ENCODE results near the gene GPX1. TPM values are rescaled to one million over a fixed set of nuclear protein-coding genes. Genes with fewer than 3 reads are reported as not detected.

GPX1 gene
- polyA plus RNA-seq, 3 donors = 1,287 to 2,105 (median 1,394) TPM

DNA sequence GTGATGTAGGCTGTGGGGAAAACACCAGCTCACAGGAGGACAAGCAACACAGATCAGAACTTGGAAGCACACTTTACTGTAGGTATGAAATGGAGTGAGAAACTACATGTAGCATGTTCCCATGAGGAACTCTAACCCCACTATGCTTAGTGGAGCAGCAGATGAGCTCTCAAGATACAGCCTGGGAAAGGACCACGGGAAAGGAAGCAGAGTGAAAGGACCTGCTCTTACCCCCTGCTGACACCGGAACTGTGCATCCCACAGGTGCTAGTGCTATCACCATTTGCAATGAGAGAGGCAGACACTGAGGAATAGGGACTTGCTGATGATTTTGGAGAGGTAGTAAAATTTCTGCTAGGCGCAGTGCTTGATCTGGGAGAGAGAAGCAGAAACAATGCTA lies 46.9 kb downstream of the GPX1 start:
- H3K9me3 Mint-ChIP-seq = no peaks in the 10 kb centered on the region
- Histone ChIP-seq H3K9ac (ENCODE audit: insufficient read depth, low read length, poor library complexity, severe bottlenecking) (no peak overlapping the region), H3K27ac (ENCODE audit: low read depth in 1 of 2, low read length in 2 of 2) (peak overlapping the region in 1 of 2 donors; percentile 37), H3K4me3 (replicated peaks in 1 of 3; ENCODE audit: low read depth in 2 of 3, low read length in 3 of 3) (no peak overlapping the region), H2AFZ (ENCODE audit: insufficient read depth, low read depth, low read length, poor library complexity, severe bottlenecking) (no peak overlapping the region), H4K20me1 (ENCODE audit: insufficient read depth, low read length) (peaks cover 75% of the 10 kb centered on the region), H3K36me3 (replicated peaks in 1 of 2; ENCODE audit: control insufficient read depth in 1 of 2, insufficient read depth in 2 of 2, low read length in 2 of 2) (peaks cover 74 to 97% of the 10 kb centered on the region in 2 donors), H3K4me1 (ENCODE audit: control insufficient read depth in 1 of 2, insufficient read depth in 2 of 2, low read length in 2 of 2) (no peaks in the 10 kb centered on the region), H3K79me2 (ENCODE audit: insufficient read depth, low read length) (peaks cover 27% of the 10 kb centered on the region), H3K9me3 (replicated peaks in 1 of 2; ENCODE audit: control insufficient read depth in 1 of 2, insufficient read depth in 1 of 2, low read length in 2 of 2) (no peaks in the 10 kb centered on the region), H3K4me2 (replicated peaks; ENCODE audit: extremely low read depth, low read length, poor library complexity, severe bottlenecking) (no peak overlapping the region), H3K27me3 (ENCODE audit: control insufficient read depth in 2 of 2, insufficient read depth in 2 of 2, low read length in 2 of 2) (no peaks in the 10 kb centered on the region)
- H3K4me3 Mint-ChIP-seq = no peak overlapping the region
- 100% methylated on average over 1 of the region's 3 CpGs for WGBS (ENCODE audit: insufficient coverage)
- intact Hi-C loops (cut with micrococcal nuclease) = no loop called here
- H3K36me3 Mint-ChIP-seq = peaks cover 65 to 92% of the 10 kb centered on the region in 2 donors
- H3K27me3 Mint-ChIP-seq (ENCODE audit: low read depth in 3 of 3) = peaks cover 0 to 1% (median 0%) of the 10 kb centered on the region in 3 donors
- peak overlapping the region in 4 of 7 donors; percentile 18 to 52 (median 33) for H3K27ac Mint-ChIP-seq
- TF ChIP-seq, protein P1, sequence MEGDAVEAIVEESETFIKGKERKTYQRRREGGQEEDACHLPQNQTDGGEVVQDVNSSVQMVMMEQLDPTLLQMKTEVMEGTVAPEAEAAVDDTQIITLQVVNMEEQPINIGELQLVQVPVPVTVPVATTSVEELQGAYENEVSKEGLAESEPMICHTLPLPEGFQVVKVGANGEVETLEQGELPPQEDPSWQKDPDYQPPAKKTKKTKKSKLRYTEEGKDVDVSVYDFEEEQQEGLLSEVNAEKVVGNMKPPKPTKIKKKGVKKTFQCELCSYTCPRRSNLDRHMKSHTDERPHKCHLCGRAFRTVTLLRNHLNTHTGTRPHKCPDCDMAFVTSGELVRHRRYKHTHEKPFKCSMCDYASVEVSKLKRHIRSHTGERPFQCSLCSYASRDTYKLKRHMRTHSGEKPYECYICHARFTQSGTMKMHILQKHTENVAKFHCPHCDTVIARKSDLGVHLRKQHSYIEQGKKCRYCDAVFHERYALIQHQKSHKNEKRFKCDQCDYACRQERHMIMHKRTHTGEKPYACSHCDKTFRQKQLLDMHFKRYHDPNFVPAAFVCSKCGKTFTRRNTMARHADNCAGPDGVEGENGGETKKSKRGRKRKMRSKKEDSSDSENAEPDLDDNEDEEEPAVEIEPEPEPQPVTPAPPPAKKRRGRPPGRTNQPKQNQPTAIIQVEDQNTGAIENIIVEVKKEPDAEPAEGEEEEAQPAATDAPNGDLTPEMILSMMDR (IDR thresholded peaks at IDR 0.05) = no peak
- no peak for DNase-seq
- no peaks in the 10 kb centered on the region for H3K4me1 Mint-ChIP-seq

DNA sequence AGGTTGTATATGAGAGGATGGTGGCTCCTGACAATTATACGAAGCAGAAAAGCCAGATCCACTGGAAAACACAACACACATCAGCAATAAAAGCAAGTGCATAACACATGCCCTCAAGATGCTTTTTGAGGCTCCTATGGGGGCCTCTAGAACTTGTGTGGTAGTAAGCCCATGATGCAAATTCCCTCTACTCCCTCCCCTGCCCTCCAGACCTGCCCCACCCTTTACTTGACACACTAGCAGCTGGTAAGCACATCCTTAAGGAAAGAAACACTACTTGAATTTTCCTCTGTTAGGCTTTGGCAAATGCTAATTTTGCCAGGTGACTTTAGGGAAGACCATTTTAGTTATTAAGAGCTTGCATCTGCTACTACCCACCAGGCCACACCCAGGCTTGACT lies 47.5 kb downstream of the GPX1 start:
- TF ChIP-seq, protein P1 (IDR thresholded peaks at IDR 0.05) = no peak
- Histone ChIP-seq H2AFZ (ENCODE audit: insufficient read depth, low read depth, low read length, poor library complexity, severe bottlenecking) (no peak overlapping the region), H3K4me3 (replicated peaks in 1 of 3; ENCODE audit: low read depth in 2 of 3, low read length in 3 of 3) (no peak overlapping the region), H3K9me3 (replicated peaks in 1 of 2; ENCODE audit: control insufficient read depth in 1 of 2, insufficient read depth in 1 of 2, low read length in 2 of 2) (no peaks in the 10 kb centered on the region), H3K27me3 (ENCODE audit: control insufficient read depth in 2 of 2, insufficient read depth in 2 of 2, low read length in 2 of 2) (no peaks in the 10 kb centered on the region), H3K4me1 (ENCODE audit: control insufficient read depth in 1 of 2, insufficient read depth in 2 of 2, low read length in 2 of 2) (no peaks in the 10 kb centered on the region), H4K20me1 (ENCODE audit: insufficient read depth, low read length) (peaks cover 77% of the 10 kb centered on the region), H3K9ac (ENCODE audit: insufficient read depth, low read length, poor library complexity, severe bottlenecking) (no peak overlapping the region), H3K36me3 (replicated peaks in 1 of 2; ENCODE audit: control insufficient read depth in 1 of 2, insufficient read depth in 2 of 2, low read length in 2 of 2) (peaks cover 75 to 98% of the 10 kb centered on the region in 2 donors), H3K4me2 (replicated peaks; ENCODE audit: extremely low read depth, low read length, poor library complexity, severe bottlenecking) (no peak overlapping the region), H3K27ac (ENCODE audit: low read depth in 1 of 2, low read length in 2 of 2) (peak overlapping the region in 1 of 2 donors; percentile 37), H3K79me2 (ENCODE audit: insufficient read depth, low read length) (peaks cover 27% of the 10 kb centered on the region)
- Mint-ChIP-seq H3K9me3 (no peaks in the 10 kb centered on the region), H3K4me1 (no peaks in the 10 kb centered on the region), H3K4me3 (no peak overlapping the region), H3K27ac (peak overlapping the region in 1 of 7 donors; percentile 18), H3K36me3 (peaks cover 65 to 91% of the 10 kb centered on the region in 2 donors), H3K27me3 (ENCODE audit: low read depth in 3 of 3) (peaks cover 0 to 1% (median 0%) of the 10 kb centered on the region in 3 donors)
- no peak for DNase-seq
- intact Hi-C loops (cut with micrococcal nuclease) = no loop called here
- no CpG with 5 or more reads among the region's 1 CpG for WGBS (ENCODE audit: insufficient coverage)

Other genes starting within 250 kb of the GPX1 start
- 10 to 100 TPM; 18.4 to 55.7 (median 24.1) TPM for gene USP19, start 237.5 kb downstream of the GPX1 start, polyA plus RNA-seq
- 10 to 100 TPM in 1 of 3 donors, 1 to 10 TPM in 2; 4.0 to 59.3 (median 7.6) TPM for gene LAMB2, start 225.3 kb downstream of the GPX1 start, polyA plus RNA-seq
- gene CCDC71, start 192.0 kb downstream of the GPX1 start, polyA plus RNA-seq = 10 to 100 TPM in 1 of 3 donors, 1 to 10 TPM in 2; 1.0 to 11.2 (median 1.2) TPM
- 10 to 100 TPM in 2 of 3 donors, 1 to 10 TPM in 1; 7.5 to 16.7 (median 12.9) TPM for gene KLHDC8B, start 186.8 kb downstream of the GPX1 start, polyA plus RNA-seq
- gene C3orf62, start 81.1 kb downstream of the GPX1 start, polyA plus RNA-seq = 10 to 100 TPM in 1 of 3 donors, 1 to 10 TPM in 1, under 1 TPM in 1; 0.60 to 15.7 (median 1.0) TPM
- gene USP4, start 18.3 kb downstream of the GPX1 start, polyA plus RNA-seq = 100 to 1,000 TPM in 1 of 3 donors, 10 to 100 TPM in 2; 68.6 to 125 (median 78.9) TPM
- 1,000 to 10,000 TPM in 2 of 3 donors, 100 to 1,000 TPM in 1; 624 to 1,306 (median 1,179) TPM for gene RHOA, start 53.6 kb upstream of the GPX1 start, polyA plus RNA-seq
- gene TCTA, start 54.1 kb upstream of the GPX1 start, polyA plus RNA-seq = 10 to 100 TPM; 22.4 to 35.5 (median 26.7) TPM
- 10 to 100 TPM in 1 of 3 donors, 1 to 10 TPM in 2; 2.0 to 25.1 (median 3.1) TPM for gene AMT, start 64.1 kb upstream of the GPX1 start, polyA plus RNA-seq
- 10 to 100 TPM in 1 of 3 donors, 1 to 10 TPM in 2; 5.0 to 23.3 (median 5.6) TPM for gene NICN1, start 71.0 kb upstream of the GPX1 start, polyA plus RNA-seq
- gene DAG1, start 111.9 kb upstream of the GPX1 start, polyA plus RNA-seq = 1 to 10 TPM; 3.9 to 5.8 (median 4.2) TPM
- not detected for gene BSN, start 196.1 kb upstream of the GPX1 start, polyA plus RNA-seq

Measured in CD14-positive monocyte (primary cell).